ENCODE measurements around the gene ZNF892.

The ZNF892 gene

GRCh38 chr2:95207111-95207961 lies at the start of gene ZNF892:
ZNF892 (plus strand) TSS chr2:95207521; CDS start chr2:95207816, 295 bp downstream.
- DNase-seq: peak; percentile 61 to 64 (median 62)

GRCh38 chr2:95158441-95158840 lies 48.9 kb upstream of the ZNF892 start:
- DNase-seq: no peak

GRCh38 chr2:95158891-95159619 lies 48.3 kb upstream of the ZNF892 start:
- DNase-seq: peak in 3 of 4 experiments; percentile 17 to 27 (median 25)

GRCh38 chr2:95159690-95160449 lies 47.5 kb upstream of the ZNF892 start, which contains the start of gene ZNF514:
ZNF514 (minus strand) TSS chr2:95159848; CDS start chr2:95153253, 6,595 bp downstream.
- peak; percentile 36 to 59 (median 48) for DNase-seq

GRCh38 chr2:95165030-95165370 lies 42.3 kb upstream of the ZNF892 start:
- DNase-seq: no peak

- DNase-seq: peak; percentile 89 to 94 (median 90)
Observed at GRCh38 chr2:95165371-95166064, 41.8 kb upstream of the ZNF892 start, which contains the start of gene ZNF2. ZNF2 (plus strand) TSS chr2:95165809; CDS start chr2:95176227, 10,418 bp downstream.

- peak in 1 of 4 experiments; percentile 35 for DNase-seq
Observed at GRCh38 chr2:95166065-95166763, 41.1 kb upstream of the ZNF892 start.

GRCh38 chr2:95171902-95172301 lies 35.4 kb upstream of the ZNF892 start:
- no peak for DNase-seq

- no peak for DNase-seq
Observed at GRCh38 chr2:95174031-95174542, 33.2 kb upstream of the ZNF892 start.

- DNase-seq: no peak
Observed at GRCh38 chr2:95179451-95179850, 27.9 kb upstream of the ZNF892 start.

GRCh38 chr2:95181774-95182173 lies 25.5 kb upstream of the ZNF892 start:
- DNase-seq: no peak

GRCh38 chr2:95185197-95185596 lies 22.1 kb upstream of the ZNF892 start:
- DNase-seq: no peak

- DNase-seq: no peak
Observed at GRCh38 chr2:95185973-95186372, 21.3 kb upstream of the ZNF892 start.

- DNase-seq: peak in 3 of 4 experiments; percentile 8 to 32 (median 30)
Observed at GRCh38 chr2:95192956-95193355, 14.4 kb upstream of the ZNF892 start.

GRCh38 chr2:95203911-95204310 lies 3.4 kb upstream of the ZNF892 start:
- DNase-seq: no peak

GRCh38 chr2:95204396-95204795 lies 2.9 kb upstream of the ZNF892 start:
- no peak for DNase-seq

- DNase-seq: no peak
Observed at GRCh38 chr2:95206096-95206495, 1.2 kb upstream of the ZNF892 start.

- DNase-seq: no peak
Observed at GRCh38 chr2:95208106-95208505, 785 bp downstream of the ZNF892 start.

- no peak for DNase-seq
Observed at GRCh38 chr2:95215018-95215612, 7.8 kb downstream of the ZNF892 start.

- DNase-seq: no peak
Observed at GRCh38 chr2:95220449-95220848, 13.1 kb downstream of the ZNF892 start.

- no peak for DNase-seq
Observed at GRCh38 chr2:95225658-95226057, 18.3 kb downstream of the ZNF892 start.

Measured in activated CD4-positive, CD25-positive, alpha-beta regulatory T cell (primary cell).